ENCODE measurements around the gene RACK1. TPM values are rescaled to one million over a fixed set of nuclear protein-coding genes. Genes with fewer than 3 reads are reported as not detected.

The RACK1 gene
- total and polyA plus RNA-seq, 8 donors: 814 to 3,034 (median 2,078) TPM

DNA sequence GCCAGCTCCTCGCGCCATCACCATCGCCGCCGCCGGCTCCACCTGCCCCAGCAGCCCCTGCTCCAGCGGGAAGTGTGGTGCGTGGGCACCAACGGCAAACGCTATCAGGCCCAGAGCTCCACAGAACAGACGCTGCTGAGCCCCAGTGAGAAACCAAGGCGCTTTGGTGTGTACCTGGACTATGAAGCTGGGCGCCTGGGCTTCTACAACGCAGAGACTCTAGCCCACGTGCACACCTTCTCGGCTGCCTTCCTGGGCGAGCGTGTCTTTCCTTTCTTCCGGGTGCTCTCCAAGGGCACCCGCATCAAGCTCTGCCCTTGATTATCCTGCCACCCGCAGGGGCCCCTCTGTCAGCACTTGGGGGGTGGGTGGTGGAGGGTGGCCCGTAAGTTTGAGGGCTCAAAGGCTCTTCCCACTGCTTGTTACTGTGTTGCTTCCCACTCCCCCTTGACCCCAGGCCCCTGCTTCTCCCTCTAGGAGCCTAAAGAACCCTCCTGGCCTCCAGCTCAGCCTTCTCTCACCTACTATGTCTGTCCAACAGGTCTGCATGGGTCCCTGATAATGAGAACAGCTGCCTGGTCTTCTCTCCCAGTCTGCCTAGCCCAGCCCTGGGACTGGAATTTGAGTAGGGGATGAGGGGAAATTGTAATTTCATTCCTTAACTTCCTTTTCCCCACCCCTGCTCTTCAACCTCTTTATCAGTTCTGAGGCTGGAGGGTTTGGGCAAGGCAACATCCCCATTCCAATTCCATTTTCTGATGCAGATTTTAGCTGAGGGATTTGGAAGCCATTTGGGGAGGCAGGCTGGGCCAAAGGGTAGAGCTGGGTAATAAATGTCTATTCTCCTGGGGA is 9.0 kb downstream of the RACK1 start:
- peak in 1 of 2 donors; percentile 28 for DNase-seq
- Histone ChIP-seq H3K4me1 (peaks cover 0 to 19% (median 6%) of the 10 kb centered on the region in 4 donors), H3K27ac (peak overlapping the region in 1 of 5 donors; percentile 31), H3K9me3 (no peaks in the 10 kb centered on the region), H3K27me3 (no peaks in the 10 kb centered on the region), H3K4me3 (no peak overlapping the region), H3K36me3 (peaks cover 84 to 99% (median 98%) of the 10 kb centered on the region in 4 donors)
- intact Hi-C loops (cut with DNase I; ENCODE audit: low total_unique reads): no loop called here
- TF ChIP-seq POLR2AphosphoS5 (IDR thresholded peaks at IDR 0.05) (no peak), POLR2A (IDR thresholded peaks at IDR 0.05) (no peak), EP300 (IDR thresholded peaks at IDR 0.05) (no peak)
- TF ChIP-seq, protein P1, sequence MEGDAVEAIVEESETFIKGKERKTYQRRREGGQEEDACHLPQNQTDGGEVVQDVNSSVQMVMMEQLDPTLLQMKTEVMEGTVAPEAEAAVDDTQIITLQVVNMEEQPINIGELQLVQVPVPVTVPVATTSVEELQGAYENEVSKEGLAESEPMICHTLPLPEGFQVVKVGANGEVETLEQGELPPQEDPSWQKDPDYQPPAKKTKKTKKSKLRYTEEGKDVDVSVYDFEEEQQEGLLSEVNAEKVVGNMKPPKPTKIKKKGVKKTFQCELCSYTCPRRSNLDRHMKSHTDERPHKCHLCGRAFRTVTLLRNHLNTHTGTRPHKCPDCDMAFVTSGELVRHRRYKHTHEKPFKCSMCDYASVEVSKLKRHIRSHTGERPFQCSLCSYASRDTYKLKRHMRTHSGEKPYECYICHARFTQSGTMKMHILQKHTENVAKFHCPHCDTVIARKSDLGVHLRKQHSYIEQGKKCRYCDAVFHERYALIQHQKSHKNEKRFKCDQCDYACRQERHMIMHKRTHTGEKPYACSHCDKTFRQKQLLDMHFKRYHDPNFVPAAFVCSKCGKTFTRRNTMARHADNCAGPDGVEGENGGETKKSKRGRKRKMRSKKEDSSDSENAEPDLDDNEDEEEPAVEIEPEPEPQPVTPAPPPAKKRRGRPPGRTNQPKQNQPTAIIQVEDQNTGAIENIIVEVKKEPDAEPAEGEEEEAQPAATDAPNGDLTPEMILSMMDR (IDR thresholded peaks at IDR 0.05): no peak
- 68 to 82% (median 73%) methylated on average over 10 to 22 of the region's 22 CpGs for WGBS, 5 donors

DNA sequence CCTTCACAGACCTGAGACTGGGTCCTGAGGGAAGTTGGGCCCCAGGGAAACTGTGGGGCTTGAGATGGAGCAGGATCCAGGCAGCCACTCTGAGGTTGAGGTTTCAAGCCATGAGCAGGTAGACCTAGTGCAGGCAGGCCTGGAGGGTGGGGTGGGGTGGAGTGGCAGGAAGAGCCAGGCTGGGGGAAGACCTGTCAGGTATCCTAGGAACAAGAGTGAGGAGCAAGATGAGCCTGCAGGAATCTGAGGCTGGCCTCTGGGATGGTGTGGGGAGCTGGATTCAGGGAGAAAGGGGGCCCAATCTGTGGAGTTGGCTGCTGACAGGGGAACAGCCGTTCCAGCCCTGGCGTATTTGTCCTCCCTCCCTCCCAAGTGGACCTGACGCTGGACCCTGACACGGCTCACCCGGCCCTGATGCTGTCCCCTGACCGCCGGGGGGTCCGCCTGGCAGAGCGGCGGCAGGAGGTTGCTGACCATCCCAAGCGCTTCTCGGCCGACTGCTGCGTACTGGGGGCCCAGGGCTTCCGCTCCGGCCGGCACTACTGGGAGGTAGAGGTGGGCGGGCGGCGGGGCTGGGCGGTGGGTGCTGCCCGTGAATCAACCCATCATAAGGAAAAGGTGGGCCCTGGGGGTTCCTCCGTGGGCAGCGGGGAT is 9.8 kb downstream of the RACK1 start:
- H3K27ac ChIP-seq: no peak overlapping the region
- H3K4me3 ChIP-seq: no peak overlapping the region
- no peaks in the 10 kb centered on the region for H3K9me3 ChIP-seq
- peaks cover 0 to 11% (median 3%) of the 10 kb centered on the region in 4 donors for H3K4me1 ChIP-seq
- intact Hi-C loops (cut with DNase I; ENCODE audit: low total_unique reads): no loop called here
- H3K36me3 ChIP-seq: peaks cover 76 to 98% (median 96%) of the 10 kb centered on the region in 4 donors
- WGBS, 5 donors: 80 to 91% (median 86%) methylated on average over 3 to 24 of the region's 24 CpGs
- no peak for DNase-seq
- no peaks in the 10 kb centered on the region for H3K27me3 ChIP-seq
- TF ChIP-seq, protein P1 (IDR thresholded peaks at IDR 0.05): no peak
- TF ChIP-seq POLR2AphosphoS5 (IDR thresholded peaks at IDR 0.05) (no peak), POLR2A (IDR thresholded peaks at IDR 0.05) (no peak), EP300 (IDR thresholded peaks at IDR 0.05) (no peak)

DNA sequence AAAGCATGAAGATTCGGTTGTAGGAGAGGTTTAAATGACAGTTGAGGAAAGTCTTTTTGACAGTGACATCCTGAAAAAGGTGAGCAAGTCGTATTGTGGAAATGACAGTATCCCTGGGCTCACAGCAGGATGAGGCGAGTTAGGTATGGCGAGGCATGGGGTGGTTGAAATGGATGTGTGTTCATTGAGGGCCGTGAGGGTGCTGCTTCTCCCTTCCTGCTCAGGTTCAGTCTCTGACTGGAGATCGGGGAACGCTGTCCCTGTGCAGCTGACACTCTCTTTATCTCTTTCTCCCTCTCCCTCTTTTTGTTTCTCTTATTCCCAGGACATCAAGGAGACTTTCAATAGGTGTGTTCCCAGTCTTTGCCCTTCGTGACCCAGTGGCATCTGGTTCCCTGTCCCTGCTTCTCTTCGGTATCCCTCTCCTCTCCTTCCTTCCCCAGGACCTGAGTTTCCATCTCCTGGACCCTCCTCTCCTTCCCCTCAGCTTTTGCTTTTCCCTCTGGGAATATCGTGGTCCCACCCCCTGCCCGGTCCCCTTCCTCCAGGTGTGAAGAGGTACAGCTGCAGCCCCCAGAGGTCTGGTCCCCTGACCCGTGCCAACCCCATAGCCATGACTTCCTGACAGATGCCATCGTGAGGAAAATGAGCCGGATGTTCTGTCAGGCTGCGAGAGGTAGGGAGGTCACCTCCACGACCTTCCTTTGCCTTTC is 10.5 kb downstream of the RACK1 start:
- 67 to 76% (median 74%) methylated on average over 16 of the region's 16 CpGs for WGBS, 5 donors
- intact Hi-C loops (cut with DNase I; ENCODE audit: low total_unique reads): no loop called here
- peaks cover 0 to 5% (median 0%) of the 10 kb centered on the region in 4 donors for H3K4me1 ChIP-seq

DNA sequence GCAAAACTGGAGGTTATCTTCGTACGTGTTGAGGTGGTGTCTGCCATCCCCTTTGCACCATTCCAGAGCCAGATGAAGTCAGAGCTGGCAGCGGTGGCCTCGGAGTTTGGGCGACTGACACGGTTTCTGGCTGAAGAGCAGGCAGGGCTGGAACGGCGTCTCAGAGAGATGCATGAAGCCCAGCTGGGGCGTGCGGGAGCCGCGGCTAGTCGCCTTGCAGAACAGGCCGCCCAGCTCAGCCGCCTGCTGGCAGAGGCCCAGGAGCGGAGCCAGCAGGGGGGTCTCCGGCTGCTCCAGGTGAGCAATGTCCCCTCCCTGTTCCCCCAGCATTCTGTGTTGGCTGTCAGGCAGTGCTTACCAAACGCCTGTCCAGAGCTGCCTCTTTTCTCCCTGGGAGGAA is 11.1 kb downstream of the RACK1 start:
- H3K4me1 ChIP-seq: no peaks in the 10 kb centered on the region
- no peaks in the 10 kb centered on the region for H3K9me3 ChIP-seq
- no peak overlapping the region for H3K4me3 ChIP-seq
- intact Hi-C loops (cut with DNase I; ENCODE audit: low total_unique reads): no loop called here
- H3K27me3 ChIP-seq: no peaks in the 10 kb centered on the region
- TF ChIP-seq EP300 (IDR thresholded peaks at IDR 0.05) (no peak), POLR2A (IDR thresholded peaks at IDR 0.05) (no peak), POLR2AphosphoS5 (IDR thresholded peaks at IDR 0.05) (no peak)
- TF ChIP-seq, protein P1 (IDR thresholded peaks at IDR 0.05): no peak
- 81 to 88% (median 83%) methylated on average over 16 to 18 of the region's 18 CpGs for WGBS, 5 donors
- DNase-seq: no peak
- H3K36me3 ChIP-seq: peaks cover 64 to 90% (median 86%) of the 10 kb centered on the region in 4 donors
- no peak overlapping the region for H3K27ac ChIP-seq

More for the DNA sequence above, 10.5 kb downstream of the RACK1 start:
- TF ChIP-seq EP300 (IDR thresholded peaks at IDR 0.05): no peak
- TF ChIP-seq POLR2A (IDR thresholded peaks at IDR 0.05): no peak
- no peaks in the 10 kb centered on the region for H3K9me3 ChIP-seq
- peaks cover 69 to 91% (median 90%) of the 10 kb centered on the region in 4 donors for H3K36me3 ChIP-seq
- no peak for DNase-seq
- no peaks in the 10 kb centered on the region for H3K27me3 ChIP-seq
- H3K27ac ChIP-seq: no peak overlapping the region
- no peak overlapping the region for H3K4me3 ChIP-seq
